ENCODE measurements around the gene ZNF429.
"Not testable (repeated sequence)": the region's sequence is repeated elsewhere in the genome, so short reads cannot be mapped to it uniquely, and the experiment has no call there.

ZNF429 gene

GRCh38 chr19:21513651-21514050, 8.2 kb downstream of the ZNF429 start:
- DNase-seq (ENCODE audit: low read depth): no peak

GRCh38 chr19:21519488-21519887, 14.1 kb downstream of the ZNF429 start:
- no peak for DNase-seq (ENCODE audit: low read depth)

- no peak for DNase-seq (ENCODE audit: low read depth)
Observed at GRCh38 chr19:21532904-21533303, 27.5 kb downstream of the ZNF429 start.

DNA sequence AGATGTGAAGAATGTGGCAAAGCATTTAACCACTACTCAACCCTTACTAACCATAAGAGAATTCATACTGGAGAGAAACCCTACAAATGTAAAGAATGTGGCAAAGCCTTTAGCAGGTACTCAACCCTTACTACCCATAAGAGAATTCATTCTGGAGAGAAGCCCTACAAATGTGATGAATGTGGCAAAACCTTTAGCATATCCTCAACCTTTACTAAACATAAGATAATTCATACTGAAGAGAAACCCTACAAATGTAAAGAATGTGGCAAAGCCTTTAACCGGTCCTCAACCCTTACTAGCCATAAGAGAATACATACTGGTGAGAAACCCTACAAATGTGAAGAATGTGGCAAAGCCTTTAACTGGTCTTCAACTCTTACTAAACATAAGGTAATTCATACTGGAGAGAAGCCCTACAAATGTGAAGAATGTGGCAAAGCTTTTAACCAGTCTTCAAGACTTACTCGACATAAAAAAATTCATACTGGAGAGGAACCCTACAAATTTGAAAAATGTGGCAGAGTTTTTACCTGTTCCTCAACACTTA, 31.4 kb downstream of the ZNF429 start:
- DNase-seq (ENCODE audit: low read depth): not testable (repeated sequence)

- DNase-seq (ENCODE audit: low read depth): no peak
Observed at GRCh38 chr19:21559444-21559843, 54.0 kb downstream of the ZNF429 start.

GRCh38 chr19:21564406-21564805, 59.0 kb downstream of the ZNF429 start:
- no peak for DNase-seq (ENCODE audit: low read depth)

GRCh38 chr19:21566073-21566472, 60.7 kb downstream of the ZNF429 start:
- no peak for DNase-seq (ENCODE audit: low read depth)

DNA sequence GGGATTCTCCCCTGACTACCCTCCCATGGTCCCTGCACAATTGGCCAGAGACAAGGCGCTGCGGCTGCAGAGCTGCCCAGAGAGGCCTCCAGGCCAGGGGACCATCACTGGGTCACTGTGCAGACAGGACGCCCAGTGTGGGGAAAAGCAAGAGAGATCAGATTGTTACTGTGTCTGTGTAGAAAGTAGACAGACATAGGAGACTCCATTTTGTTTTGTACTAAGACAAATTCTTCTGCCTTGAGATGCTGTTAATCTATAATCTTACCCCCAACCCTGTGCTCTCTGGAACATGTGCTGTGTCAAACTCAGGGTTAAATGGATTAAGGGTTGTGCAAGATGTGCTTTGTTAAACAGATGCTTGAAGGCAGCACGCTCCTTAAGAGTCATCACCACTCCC, 62.4 kb downstream of the ZNF429 start:
- not testable (repeated sequence) for DNase-seq (ENCODE audit: low read depth)

DNA sequence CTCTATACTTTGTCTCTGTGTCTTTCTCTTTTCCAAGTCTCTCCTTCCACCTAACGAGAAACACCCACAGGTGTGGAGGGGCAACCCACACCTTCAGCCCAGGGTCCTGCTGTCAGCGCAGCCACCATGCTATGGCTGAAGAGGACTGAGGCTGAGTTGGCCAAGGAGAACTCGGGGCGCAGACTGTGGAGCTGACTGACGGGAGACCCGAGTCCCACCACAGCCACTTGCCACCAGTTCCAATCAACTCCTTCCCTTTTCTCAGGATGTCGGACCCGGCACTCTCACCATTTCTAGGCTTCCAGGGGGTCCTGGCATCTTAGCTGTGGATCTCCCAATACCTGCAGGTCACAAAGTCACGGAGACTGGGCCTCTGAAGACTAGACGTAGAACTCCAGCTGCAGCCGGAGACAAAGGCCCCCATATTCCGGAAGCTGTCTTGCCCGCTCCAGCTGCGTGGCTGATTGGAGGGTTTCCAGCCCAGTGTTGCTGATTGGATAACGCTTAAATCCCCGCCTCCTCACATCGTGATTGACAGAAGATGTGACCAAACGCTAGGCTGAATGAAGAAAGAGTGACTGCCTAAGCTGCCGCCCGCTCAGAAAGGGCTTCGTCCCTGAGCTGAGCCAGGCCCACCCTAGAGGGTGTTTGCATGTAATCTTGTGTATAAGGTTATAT, 63.6 kb downstream of the ZNF429 start:
- DNase-seq (ENCODE audit: low read depth): peak; percentile 56

GRCh38 chr19:21569494-21569865, 64.1 kb downstream of the ZNF429 start:
- no peak for DNase-seq (ENCODE audit: low read depth)

DNA sequence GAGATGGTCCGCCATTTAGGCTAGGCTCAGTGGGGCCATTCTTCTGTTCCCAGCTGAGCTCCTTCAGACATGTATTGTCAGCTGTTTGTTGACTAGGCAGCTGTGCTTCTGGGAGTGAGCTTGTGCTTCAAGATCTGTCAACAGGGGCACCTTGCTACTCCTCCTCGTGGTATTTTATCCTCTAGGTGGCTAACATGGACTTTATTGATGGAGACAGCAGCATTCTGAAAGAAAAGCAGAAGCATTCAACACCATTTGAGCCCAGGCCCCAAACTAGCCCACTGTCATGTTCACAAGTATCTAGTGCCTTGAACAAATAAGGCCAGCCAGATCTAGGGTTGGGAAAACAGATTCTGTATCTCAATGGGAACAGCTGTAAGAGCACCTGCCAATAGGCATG, 65.9 kb downstream of the ZNF429 start:
- DNase-seq (ENCODE audit: low read depth): no peak

DNA sequence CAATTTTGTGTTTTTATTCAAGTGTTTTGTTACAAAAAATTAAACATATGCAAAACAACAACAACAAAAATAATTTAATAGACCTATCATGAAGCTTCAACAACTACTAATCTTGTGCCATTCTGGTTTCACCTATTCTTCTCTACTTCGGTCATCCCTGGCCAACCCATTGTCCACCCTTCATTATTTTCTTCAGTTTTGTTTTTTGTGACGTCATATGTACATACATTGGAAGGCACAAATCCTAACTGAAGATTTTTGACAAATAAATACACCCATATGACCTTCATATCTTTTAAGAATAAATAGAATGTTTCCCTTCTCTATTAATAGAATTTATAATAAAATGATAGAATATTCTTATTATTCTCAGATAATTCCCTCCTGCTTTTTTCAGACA, 69.2 kb downstream of the ZNF429 start:
- no peak for DNase-seq (ENCODE audit: low read depth)

DNA sequence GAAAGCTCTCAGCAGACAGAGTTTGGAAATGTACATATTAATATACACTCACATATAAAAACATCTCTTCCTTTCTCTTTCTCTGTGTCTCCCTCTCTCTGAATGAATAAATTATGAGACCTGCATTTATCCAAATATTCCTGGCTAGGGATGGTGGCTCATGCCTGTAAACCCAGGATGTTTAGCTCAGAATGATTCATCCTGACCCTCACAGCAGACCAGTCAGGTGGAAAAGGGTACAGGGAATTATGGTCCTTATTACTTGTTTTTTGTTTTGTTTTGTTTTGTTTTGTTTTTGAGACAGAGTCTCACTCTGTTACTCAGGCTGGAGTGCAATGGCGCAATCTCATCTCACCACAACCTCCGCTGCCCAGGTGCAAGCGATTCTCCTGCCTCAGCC, 71.1 kb downstream of the ZNF429 start:
- no peak for DNase-seq (ENCODE audit: low read depth)

GRCh38 chr19:21580101-21580500, 74.7 kb downstream of the ZNF429 start:
- no peak for DNase-seq (ENCODE audit: low read depth)

DNA sequence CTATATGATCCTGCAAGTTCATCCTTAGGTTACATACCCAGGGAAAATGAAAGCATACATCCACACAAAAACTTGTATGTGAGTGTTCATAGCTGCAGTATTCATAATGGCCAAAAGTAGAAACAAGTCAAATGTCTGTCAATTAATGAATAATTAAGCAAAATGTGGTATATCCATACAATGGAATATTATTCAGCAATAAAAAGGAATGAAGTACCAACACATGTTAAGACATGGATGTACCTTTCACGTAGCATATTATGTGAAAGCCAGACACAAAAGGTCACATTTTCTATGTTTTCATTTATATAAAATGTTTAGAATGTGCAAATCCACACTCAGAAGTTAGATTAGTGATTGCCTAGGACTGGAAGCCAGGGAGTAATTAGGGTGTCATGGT, 75.4 kb downstream of the ZNF429 start:
- DNase-seq (ENCODE audit: low read depth): no peak

DNA sequence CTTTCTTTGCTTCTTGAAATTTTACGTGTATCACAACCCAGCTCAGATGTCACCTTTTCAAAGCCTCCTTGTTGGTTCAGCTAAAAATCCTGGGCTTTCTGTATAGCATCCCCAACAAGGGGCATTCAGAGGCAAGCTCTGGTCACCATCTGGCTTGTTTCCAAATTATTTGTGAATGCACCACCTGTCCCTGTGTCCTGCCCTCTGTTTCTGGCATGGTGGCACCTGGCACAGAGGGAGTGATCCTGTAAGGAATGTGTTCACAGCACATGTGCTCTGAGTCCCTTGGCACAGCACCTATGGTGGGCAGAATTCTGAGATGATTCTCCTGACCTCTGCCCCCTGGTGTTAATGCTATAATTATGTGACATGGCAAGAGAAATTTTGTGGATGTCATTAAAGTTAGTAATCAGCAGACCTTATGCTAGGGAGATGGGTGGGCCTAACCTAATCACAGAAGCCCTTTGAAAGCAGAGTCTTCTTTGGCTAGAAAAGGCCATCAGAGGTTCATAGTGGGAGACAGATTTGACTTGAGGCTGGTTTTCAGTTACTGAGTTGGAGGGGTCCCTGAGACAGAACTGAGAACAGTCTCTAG, 76.3 kb downstream of the ZNF429 start:
- DNase-seq (ENCODE audit: low read depth): no peak

DNA sequence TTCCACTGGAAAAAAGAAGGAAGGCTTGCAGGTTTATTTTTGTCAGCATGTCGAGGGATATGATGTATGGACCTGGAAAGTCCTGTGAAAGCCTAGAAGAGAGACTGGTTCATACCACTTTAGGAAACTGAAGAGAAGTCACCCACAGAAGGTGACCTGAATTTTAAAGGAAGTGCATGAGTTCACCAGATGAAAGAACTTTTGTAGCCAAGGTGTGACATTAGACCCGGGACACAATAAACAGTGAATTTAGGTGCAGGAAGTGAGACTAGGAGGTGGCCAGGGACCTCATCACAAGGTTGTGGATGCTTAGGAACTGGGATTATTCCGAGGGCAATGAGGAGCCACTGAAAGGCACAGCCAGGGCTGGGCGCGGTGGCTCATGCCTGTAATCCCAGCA, 79.1 kb downstream of the ZNF429 start:
- DNase-seq (ENCODE audit: low read depth): no peak

- DNase-seq (ENCODE audit: low read depth): no peak
Observed at GRCh38 chr19:21585281-21585890, 80.0 kb downstream of the ZNF429 start.

- DNase-seq (ENCODE audit: low read depth): no peak
Observed at GRCh38 chr19:21586311-21587116, 81.1 kb downstream of the ZNF429 start.

DNA sequence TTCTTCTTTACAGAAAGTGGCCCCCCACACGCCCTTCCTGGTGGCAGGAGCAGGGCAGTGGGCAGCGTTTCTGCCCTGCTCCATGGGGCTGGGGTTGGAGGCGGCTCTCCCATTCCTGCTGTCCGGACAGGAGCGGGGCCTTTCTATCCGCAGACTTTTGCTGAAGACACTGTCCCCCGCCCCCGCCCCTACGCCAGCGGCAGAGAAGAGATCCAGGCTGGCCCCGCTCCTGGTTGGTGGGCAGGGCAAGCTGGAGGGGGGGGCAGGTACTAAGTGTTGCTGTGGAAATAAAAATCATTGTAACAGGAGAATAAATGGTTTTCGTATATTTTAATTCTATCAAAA, 81.7 kb downstream of the ZNF429 start:
- no peak for DNase-seq (ENCODE audit: low read depth)

DNA sequence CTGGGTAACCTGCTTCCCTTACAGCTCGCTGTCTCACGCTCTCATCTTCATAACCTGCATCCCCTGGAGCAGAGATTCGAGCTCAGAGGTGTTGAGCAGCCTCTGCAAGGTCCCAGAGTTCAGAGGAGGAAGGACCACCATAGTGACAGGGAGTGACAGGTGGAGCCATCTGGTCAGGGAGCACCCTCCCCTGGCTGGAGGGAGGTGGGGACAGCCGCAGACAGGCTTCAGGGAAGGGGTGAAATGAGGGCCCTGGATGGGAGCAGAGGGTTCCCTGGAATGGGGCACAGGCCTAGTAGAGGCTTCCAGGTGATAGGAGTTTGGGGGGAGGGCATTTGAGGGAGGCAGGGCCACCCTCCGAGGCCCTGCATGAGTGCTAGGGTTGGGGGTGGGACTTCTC, 82.1 kb downstream of the ZNF429 start:
- no peak for DNase-seq (ENCODE audit: low read depth)

- DNase-seq (ENCODE audit: low read depth): no peak
Observed at GRCh38 chr19:21588065-21588601, 82.7 kb downstream of the ZNF429 start.

All from activated gamma-delta T cell treated with anti-CD3 and anti-CD28 coated beads, Interleukin-2, amount 50 U/mL, for 16 hours (primary cell).